Non-pigmented ciliary epithelial cell (primary cell): Measurements from ENCODE around the gene CYBRD1.

ENCODE experiments used
- DNase-seq: peaks from one replicate; pipeline ENCODE4 v3.0.0-alpha.2; 2010; ENCODE audit warnings: low read depth

CYBRD1 gene

DNA sequence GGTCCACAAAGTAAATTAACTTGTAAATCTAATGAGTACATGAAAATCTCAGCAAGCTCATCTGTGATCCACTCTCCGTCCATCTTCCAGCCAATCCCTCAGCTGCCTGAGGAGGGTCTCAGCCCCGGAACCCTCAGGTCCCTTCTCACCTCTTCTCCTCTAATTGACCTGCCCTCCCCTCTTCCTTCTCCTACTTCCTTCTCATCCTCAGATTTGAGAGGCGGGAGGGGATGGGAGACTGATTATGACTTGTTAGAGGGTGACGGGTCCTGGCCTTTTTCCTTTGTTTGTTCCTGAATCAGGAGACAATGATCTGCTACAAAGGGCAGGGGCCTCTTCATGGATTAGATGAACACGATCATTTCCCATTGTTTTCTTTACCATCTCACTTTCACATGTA, 80.1 kb downstream of the CYBRD1 start:
- DNase-seq = no peak
